ENCODE measurements around the gene PTPN22. TPM values are rescaled to one million over a fixed set of nuclear protein-coding genes. Genes with fewer than 3 reads are reported as not detected.

Gene PTPN22
- total RNA-seq, 3 donors from 2014 or later: 39.9 to 49.3 (median 46.8) TPM

- H3K4me3 Mint-ChIP-seq: no peak overlapping the region
- ATAC-seq (no peak), DNase-seq (no peak)
- H3K27me3 Mint-ChIP-seq (ENCODE audit: low read depth): no peaks in the 10 kb centered on the region
- H3K4me1 Mint-ChIP-seq (ENCODE audit: low read depth): peaks cover 20% of the 10 kb centered on the region
- peaks cover 5% of the 10 kb centered on the region for H3K9me3 Mint-ChIP-seq
- peaks cover 35% of the 10 kb centered on the region for H3K36me3 Mint-ChIP-seq (ENCODE audit: insufficient read depth)
Measured at GRCh38 chr1:113850127-113850796, 21.2 kb downstream of the PTPN22 start.

GRCh38 chr1:113849072-113849471 lies 22.4 kb downstream of the PTPN22 start:
- peaks cover 28% of the 10 kb centered on the region for H3K36me3 Mint-ChIP-seq (ENCODE audit: insufficient read depth)
- no peaks in the 10 kb centered on the region for H3K27me3 Mint-ChIP-seq (ENCODE audit: low read depth)

GRCh38 chr1:113846391-113847035 lies 25.0 kb downstream of the PTPN22 start:
- DNase-seq (no peak), ATAC-seq (no peak)
- no peak overlapping the region for H3K4me3 Mint-ChIP-seq
- H3K36me3 Mint-ChIP-seq (ENCODE audit: insufficient read depth): peaks cover 37% of the 10 kb centered on the region
- H3K27me3 Mint-ChIP-seq (ENCODE audit: low read depth): no peaks in the 10 kb centered on the region
- H3K4me1 Mint-ChIP-seq (ENCODE audit: low read depth): peaks cover 12% of the 10 kb centered on the region
- peaks cover 5% of the 10 kb centered on the region for H3K9me3 Mint-ChIP-seq

More at GRCh38 chr1:113849072-113849471, 22.4 kb downstream of the PTPN22 start:
- peaks cover 5% of the 10 kb centered on the region for H3K9me3 Mint-ChIP-seq
- H3K4me3 Mint-ChIP-seq: no peak overlapping the region
- peaks cover 15% of the 10 kb centered on the region for H3K4me1 Mint-ChIP-seq (ENCODE audit: low read depth)
- DNase-seq (no peak), ATAC-seq (no peak)

GRCh38 chr1:113836534-113836933 lies 35.0 kb downstream of the PTPN22 start:
- no peak for ATAC-seq
- peaks cover 3% of the 10 kb centered on the region for H3K4me1 Mint-ChIP-seq (ENCODE audit: low read depth)
- no peaks in the 10 kb centered on the region for H3K27me3 Mint-ChIP-seq (ENCODE audit: low read depth)
- DNase-seq: no peak
- no peaks in the 10 kb centered on the region for H3K9me3 Mint-ChIP-seq
- no peak overlapping the region for H3K4me3 Mint-ChIP-seq
- peaks cover 28% of the 10 kb centered on the region for H3K36me3 Mint-ChIP-seq (ENCODE audit: insufficient read depth)

- no peaks in the 10 kb centered on the region for H3K9me3 Mint-ChIP-seq
- peaks cover 3% of the 10 kb centered on the region for H3K4me1 Mint-ChIP-seq (ENCODE audit: low read depth)
- no peak overlapping the region for H3K4me3 Mint-ChIP-seq
- no peak for DNase-seq
- peaks cover 30% of the 10 kb centered on the region for H3K36me3 Mint-ChIP-seq (ENCODE audit: insufficient read depth)
- no peak for ATAC-seq
- H3K27me3 Mint-ChIP-seq (ENCODE audit: low read depth): no peaks in the 10 kb centered on the region
Measured at GRCh38 chr1:113835686-113836290, 35.7 kb downstream of the PTPN22 start.

GRCh38 chr1:113834716-113835115 lies 36.8 kb downstream of the PTPN22 start:
- ATAC-seq: no peak
- Mint-ChIP-seq H3K9me3 (no peaks in the 10 kb centered on the region), H3K4me1 (ENCODE audit: low read depth) (peaks cover 3% of the 10 kb centered on the region), H3K36me3 (ENCODE audit: insufficient read depth) (peaks cover 29% of the 10 kb centered on the region), H3K4me3 (no peak overlapping the region), H3K27me3 (ENCODE audit: low read depth) (no peaks in the 10 kb centered on the region)
- DNase-seq: no peak

GRCh38 chr1:113830039-113830438 lies 41.5 kb downstream of the PTPN22 start:
- H3K27me3 Mint-ChIP-seq (ENCODE audit: low read depth): no peaks in the 10 kb centered on the region
- no peaks in the 10 kb centered on the region for H3K9me3 Mint-ChIP-seq
- peaks cover 28% of the 10 kb centered on the region for H3K36me3 Mint-ChIP-seq (ENCODE audit: insufficient read depth)
- H3K4me1 Mint-ChIP-seq (ENCODE audit: low read depth): no peaks in the 10 kb centered on the region
- no peak overlapping the region for H3K4me3 Mint-ChIP-seq
- ATAC-seq: no peak
- no peak for DNase-seq

GRCh38 chr1:113821916-113822315 lies 49.6 kb downstream of the PTPN22 start:
- Mint-ChIP-seq H3K27me3 (ENCODE audit: low read depth) (no peaks in the 10 kb centered on the region), H3K9me3 (no peaks in the 10 kb centered on the region), H3K4me1 (ENCODE audit: low read depth) (no peaks in the 10 kb centered on the region), H3K4me3 (no peak overlapping the region), H3K36me3 (ENCODE audit: insufficient read depth) (peaks cover 22% of the 10 kb centered on the region)
- ATAC-seq (peak; percentile 18), DNase-seq (no peak)

- ATAC-seq (no peak), DNase-seq (no peak)
- H3K4me3 Mint-ChIP-seq: no peak overlapping the region
- no peaks in the 10 kb centered on the region for H3K9me3 Mint-ChIP-seq
- H3K27me3 Mint-ChIP-seq (ENCODE audit: low read depth): no peaks in the 10 kb centered on the region
- no peaks in the 10 kb centered on the region for H3K4me1 Mint-ChIP-seq (ENCODE audit: low read depth)
- H3K36me3 Mint-ChIP-seq (ENCODE audit: insufficient read depth): peaks cover 19% of the 10 kb centered on the region
Measured at GRCh38 chr1:113818578-113818977, 52.9 kb downstream of the PTPN22 start.

- no peak for DNase-seq
- Mint-ChIP-seq H3K4me3 (peak overlapping the region; percentile 97), H3K27me3 (ENCODE audit: low read depth) (no peaks in the 10 kb centered on the region), H3K36me3 (ENCODE audit: insufficient read depth) (peaks cover 12% of the 10 kb centered on the region), H3K9me3 (no peaks in the 10 kb centered on the region), H3K4me1 (ENCODE audit: low read depth) (peaks cover 24% of the 10 kb centered on the region)
- ATAC-seq: no peak
Measured at GRCh38 chr1:113813218-113813617, 58.3 kb downstream of the PTPN22 start.

- ATAC-seq: no peak
- no peaks in the 10 kb centered on the region for H3K27me3 Mint-ChIP-seq (ENCODE audit: low read depth)
- peaks cover 12% of the 10 kb centered on the region for H3K36me3 Mint-ChIP-seq (ENCODE audit: insufficient read depth)
- H3K4me1 Mint-ChIP-seq (ENCODE audit: low read depth): peaks cover 28% of the 10 kb centered on the region
- H3K4me3 Mint-ChIP-seq: peak overlapping the region; percentile 97
- DNase-seq: no peak
- no peaks in the 10 kb centered on the region for H3K9me3 Mint-ChIP-seq
Measured at GRCh38 chr1:113812661-113813135, 58.8 kb downstream of the PTPN22 start.

- DNase-seq: peak; percentile 95
- H3K27me3 Mint-ChIP-seq (ENCODE audit: low read depth): no peaks in the 10 kb centered on the region
- peak within 1 kb of the TSS; percentile 97 for H3K4me3 Mint-ChIP-seq
- H3K36me3 Mint-ChIP-seq (ENCODE audit: insufficient read depth): peaks cover 11% of the 10 kb centered on the region
- H3K4me1 Mint-ChIP-seq (ENCODE audit: low read depth): peaks cover 30% of the 10 kb centered on the region
- ATAC-seq: peak; percentile 96
- no peaks in the 10 kb centered on the region for H3K9me3 Mint-ChIP-seq
Measured at GRCh38 chr1:113811888-113812660, 59.4 kb downstream of the PTPN22 start, which contains the start of gene RSBN1. RSBN1 (minus strand) TSS chr1:113812476; CDS start chr1:113812412, 64 bp downstream.

- DNase-seq: peak; percentile 10
- peak in 1 of 2 donors; percentile 38 for ATAC-seq
- no peaks in the 10 kb centered on the region for H3K9me3 Mint-ChIP-seq
- H3K27me3 Mint-ChIP-seq (ENCODE audit: low read depth): no peaks in the 10 kb centered on the region
- peaks cover 34% of the 10 kb centered on the region for H3K4me1 Mint-ChIP-seq (ENCODE audit: low read depth)
- peak overlapping the region; percentile 97 for H3K4me3 Mint-ChIP-seq
- H3K36me3 Mint-ChIP-seq (ENCODE audit: insufficient read depth): peaks cover 6% of the 10 kb centered on the region
Measured at GRCh38 chr1:113811156-113811887, 60.2 kb downstream of the PTPN22 start.
